Prostate gland (tissue), 2 donors: ENCODE measurements around the gene LUC7L.

ENCODE experiments used
- CTCF ChIP-seq, 4 experiments: fragments of 200-600 bp in 2 of 4; fragments of 450-650 bp in 2 of 4; sonication (generic) in 2 of 4; IDR thresholded peaks; 1 replicate in 3 of 4; 2 replicates in 1 of 4; pipeline ENCODE4 v1.5.1; 2016 to 2019; ENCODE audit warnings: antibody characterized with exemption in 4 of 4, mild to moderate bottlenecking in 2 of 4, moderate library complexity in 2 of 4
- POLR2A ChIP-seq: fragments of 450-650 bp; IDR thresholded peaks from one replicate; pipeline ENCODE4 v1.6.1; 2016; ENCODE audit warnings: antibody characterized with exemption, mild to moderate bottlenecking
- POLR2AphosphoS5 ChIP-seq: sonication (generic); formaldehyde crosslinking; IDR thresholded peaks from one replicate; pipeline ENCODE4 v1.6.1; 2017; ENCODE audit warnings: antibody characterized with exemption

GRCh38 chr16:200388-200787 lies 28.9 kb downstream of the LUC7L start:
- no peak for TF ChIP-seq CTCF (IDR thresholded peaks at IDR 0.05)
- TF ChIP-seq POLR2AphosphoS5, result no peak
- TF ChIP-seq POLR2A, result no peak
